Measurements from ENCODE around the gene CCT7. TPM values are rescaled to one million over a fixed set of nuclear protein-coding genes. Genes with fewer than 3 reads are reported as not detected.

CCT7 gene
- polyA plus RNA-seq, 1 donor from 2014 or later: 310 TPM

- Histone ChIP-seq H3K9me3 (ENCODE audit: low read length) (no peaks in the 10 kb centered on the region), H3K4me2 (ENCODE audit: low read length) (no peak overlapping the region), H3K27ac (ENCODE audit: low read length) (no peak overlapping the region), H3K4me3 (ENCODE audit: low read length) (peak overlapping the region; percentile 72), H3K36me3 (ENCODE audit: insufficient read depth, low read length) (no peaks in the 10 kb centered on the region), H3K9ac (ENCODE audit: low read length) (peak overlapping the region; percentile 65), H4K20me1 (ENCODE audit: insufficient read depth) (no peaks in the 10 kb centered on the region), H3F3A (ENCODE audit: insufficient read depth, low read length, poor library complexity, severe bottlenecking) (peaks cover 5% of the 10 kb centered on the region), H3K27me3 (ENCODE audit: insufficient read depth, low read depth, low read length) (peaks cover 85% of the 10 kb centered on the region), H2AFZ (ENCODE audit: low read depth, low read length) (no peak overlapping the region), H3K79me2 (replicated peaks; ENCODE audit: insufficient read depth, low read length) (no peaks in the 10 kb centered on the region), H3K9me2 (ENCODE audit: insufficient read depth, low read length) (no peaks in the 10 kb centered on the region)
- TF ChIP-seq EP300 (conservative IDR thresholded peaks at IDR 0.05; ENCODE audit: poor library complexity, severe bottlenecking): no peak
- no peak for TF ChIP-seq POLR2AphosphoS5 (IDR thresholded peaks at IDR 0.05)
- TF ChIP-seq, protein P1, sequence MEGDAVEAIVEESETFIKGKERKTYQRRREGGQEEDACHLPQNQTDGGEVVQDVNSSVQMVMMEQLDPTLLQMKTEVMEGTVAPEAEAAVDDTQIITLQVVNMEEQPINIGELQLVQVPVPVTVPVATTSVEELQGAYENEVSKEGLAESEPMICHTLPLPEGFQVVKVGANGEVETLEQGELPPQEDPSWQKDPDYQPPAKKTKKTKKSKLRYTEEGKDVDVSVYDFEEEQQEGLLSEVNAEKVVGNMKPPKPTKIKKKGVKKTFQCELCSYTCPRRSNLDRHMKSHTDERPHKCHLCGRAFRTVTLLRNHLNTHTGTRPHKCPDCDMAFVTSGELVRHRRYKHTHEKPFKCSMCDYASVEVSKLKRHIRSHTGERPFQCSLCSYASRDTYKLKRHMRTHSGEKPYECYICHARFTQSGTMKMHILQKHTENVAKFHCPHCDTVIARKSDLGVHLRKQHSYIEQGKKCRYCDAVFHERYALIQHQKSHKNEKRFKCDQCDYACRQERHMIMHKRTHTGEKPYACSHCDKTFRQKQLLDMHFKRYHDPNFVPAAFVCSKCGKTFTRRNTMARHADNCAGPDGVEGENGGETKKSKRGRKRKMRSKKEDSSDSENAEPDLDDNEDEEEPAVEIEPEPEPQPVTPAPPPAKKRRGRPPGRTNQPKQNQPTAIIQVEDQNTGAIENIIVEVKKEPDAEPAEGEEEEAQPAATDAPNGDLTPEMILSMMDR (IDR thresholded peaks at IDR 0.05; ENCODE audit: poor library complexity, severe bottlenecking): no peak
- TF ChIP-seq SMC3 (conservative IDR thresholded peaks at IDR 0.05; ENCODE audit: poor library complexity): no peak
- TF ChIP-seq TAF1 (IDR thresholded peaks at IDR 0.05; ENCODE audit: low read depth): no peak
- TF ChIP-seq EZH2 (IDR thresholded peaks at IDR 0.05; ENCODE audit: borderline replicate concordance, insufficient read depth, low read length, poor library complexity, severe bottlenecking): no peak
- no peak for TF ChIP-seq MXI1 (conservative IDR thresholded peaks at IDR 0.05; ENCODE audit: poor library complexity, severe bottlenecking)
- TF ChIP-seq RAD21 (conservative IDR thresholded peaks at IDR 0.05): no peak
- no peak for TF ChIP-seq REST (IDR thresholded peaks at IDR 0.05; ENCODE audit: borderline replicate concordance)
Measured at GRCh38 chr2:73292316-73292905, 58.3 kb downstream of the CCT7 start.

DNA sequence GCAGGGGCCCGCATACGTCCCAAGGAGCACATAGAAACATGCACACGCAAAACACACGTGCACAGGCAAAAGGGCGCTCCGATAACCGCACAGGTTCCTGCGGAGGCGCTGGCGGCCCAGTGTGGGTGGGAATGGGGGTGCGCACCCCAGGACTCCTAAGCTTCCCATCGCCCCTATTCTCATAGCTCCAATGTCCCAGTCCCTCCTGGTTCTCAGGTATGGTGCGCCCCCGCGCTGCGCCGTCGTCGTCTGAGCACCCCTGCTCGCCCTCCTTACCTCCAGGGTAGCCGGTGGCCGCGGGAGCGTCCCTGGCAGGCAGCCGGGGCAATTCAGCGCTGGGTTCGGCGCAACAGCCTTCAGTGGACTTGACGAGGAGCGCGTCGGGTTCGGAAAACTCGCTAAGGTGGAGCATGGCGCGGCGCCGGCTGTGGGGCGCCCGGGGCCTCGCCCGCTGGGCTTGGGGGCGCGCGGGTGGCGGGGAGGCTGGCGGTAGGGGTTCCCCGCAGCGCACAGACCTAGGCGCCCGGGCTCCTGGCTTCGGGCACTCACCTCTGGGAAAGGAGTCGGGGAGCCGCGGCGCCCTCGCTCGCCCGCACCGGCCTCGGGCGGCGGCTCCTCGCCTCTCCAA is 58.9 kb downstream of the CCT7 start:
- Histone ChIP-seq H2AFZ (ENCODE audit: low read depth, low read length) (no peak overlapping the region), H3K9me3 (ENCODE audit: low read length) (no peaks in the 10 kb centered on the region), H3K27ac (ENCODE audit: low read length) (no peak overlapping the region), H3K9ac (ENCODE audit: low read length) (peak overlapping the region; percentile 65), H3K36me3 (ENCODE audit: insufficient read depth, low read length) (no peaks in the 10 kb centered on the region), H3F3A (ENCODE audit: insufficient read depth, low read length, poor library complexity, severe bottlenecking) (peaks cover 8% of the 10 kb centered on the region), H3K79me2 (replicated peaks; ENCODE audit: insufficient read depth, low read length) (no peaks in the 10 kb centered on the region), H3K4me3 (ENCODE audit: low read length) (peak overlapping the region; percentile 72), H4K20me1 (ENCODE audit: insufficient read depth) (no peaks in the 10 kb centered on the region), H3K9me2 (ENCODE audit: insufficient read depth, low read length) (no peaks in the 10 kb centered on the region), H3K4me2 (ENCODE audit: low read length) (no peak overlapping the region), H3K27me3 (ENCODE audit: insufficient read depth, low read depth, low read length) (peaks cover 79% of the 10 kb centered on the region)
- TF ChIP-seq, protein P1 (IDR thresholded peaks at IDR 0.05; ENCODE audit: poor library complexity, severe bottlenecking): peak; percentile 16
- peak; percentile 19 for TF ChIP-seq POLR2AphosphoS5 (IDR thresholded peaks at IDR 0.05)
- no peak for TF ChIP-seq MXI1 (conservative IDR thresholded peaks at IDR 0.05; ENCODE audit: poor library complexity, severe bottlenecking)
- no peak for TF ChIP-seq RAD21 (conservative IDR thresholded peaks at IDR 0.05)

All from neural cell (in vitro differentiated cells).